GM12892 (cell line): ENCODE measurements around the gene GHR.

ENCODE experiments used
- DNase-seq: peaks from one replicate; pipeline ENCODE4 v3.0.0; 2011; ENCODE audit not compliant: insufficient read length
- FAIRE-seq: peaks from 2 replicates; lab custom pipeline; 2011; peaks lifted over from hg19 to GRCh38; lab: Jason Lieb, UNC
- POLR2A ChIP-seq: IDR thresholded peaks from 2 replicates; pipeline ENCODE4 v1.6.1; 2011; ENCODE audit warnings: low read depth, low read length, control low read depth
- POLR2AphosphoS5 ChIP-seq: IDR thresholded peaks from 2 replicates; pipeline ENCODE4 v1.6.1; 2011; ENCODE audit warnings: low read depth, low read length, control low read depth
- TAF1 ChIP-seq: IDR thresholded peaks from 2 replicates; pipeline ENCODE4 v1.6.1; 2011; ENCODE audit warnings: low read depth, mild to moderate bottlenecking, control low read depth, low read length, borderline replicate concordance

GHR gene

GRCh38 chr5:42740920-42741319 is 317.7 kb downstream of the GHR start:
- DNase-seq (no peak), FAIRE-seq (no peak)
- TF ChIP-seq TAF1 = no peak

GRCh38 chr5:42745426-42745825 is 322.2 kb downstream of the GHR start:
- FAIRE-seq (no peak), DNase-seq (no peak)
- no peak for TF ChIP-seq POLR2AphosphoS5
- no peak for TF ChIP-seq TAF1
- no peak for TF ChIP-seq POLR2A

GRCh38 chr5:42745856-42746255 is 322.6 kb downstream of the GHR start:
- no peak for TF ChIP-seq POLR2A
- TF ChIP-seq TAF1 = no peak
- TF ChIP-seq POLR2AphosphoS5 = no peak
- FAIRE-seq (no peak), DNase-seq (no peak)

- DNase-seq (no peak), FAIRE-seq (no peak)
- TF ChIP-seq POLR2A = no peak
- no peak for TF ChIP-seq TAF1
- no peak for TF ChIP-seq POLR2AphosphoS5
Measured at GRCh38 chr5:42749020-42749419, 325.8 kb downstream of the GHR start.

- FAIRE-seq = no peak
- no peak for TF ChIP-seq POLR2AphosphoS5
- no peak for TF ChIP-seq POLR2A
- no peak for TF ChIP-seq TAF1
- DNase-seq = no peak
Measured at GRCh38 chr5:42750507-42750906, 327.3 kb downstream of the GHR start.

GRCh38 chr5:42751044-42751443 is 327.8 kb downstream of the GHR start:
- DNase-seq (no peak), FAIRE-seq (no peak)
- TF ChIP-seq TAF1 = no peak
- no peak for TF ChIP-seq POLR2A
- no peak for TF ChIP-seq POLR2AphosphoS5

GRCh38 chr5:42753099-42753498 is 329.9 kb downstream of the GHR start:
- DNase-seq = no peak
- TF ChIP-seq POLR2A = no peak
- TF ChIP-seq POLR2AphosphoS5 = no peak
- no peak for TF ChIP-seq TAF1
- no peak for FAIRE-seq

- no peak for TF ChIP-seq POLR2AphosphoS5
- no peak for TF ChIP-seq TAF1
- TF ChIP-seq POLR2A = no peak; the same call in 1 of the 2 replicates
- DNase-seq (peak; percentile 27), FAIRE-seq (peak; percentile 76)
Measured at GRCh38 chr5:42756606-42757601, 333.7 kb downstream of the GHR start, which contains the start of gene CCDC152. CCDC152 (plus strand) TSS chr5:42756818; CDS start chr5:42759122, 2,304 bp downstream.

GRCh38 chr5:42759456-42759855 is 336.2 kb downstream of the GHR start:
- FAIRE-seq (no peak), DNase-seq (no peak)
- no peak for TF ChIP-seq POLR2A
- no peak for TF ChIP-seq POLR2AphosphoS5
- TF ChIP-seq TAF1 = no peak

- no peak for DNase-seq
- no peak for FAIRE-seq
Measured at GRCh38 chr5:42760426-42760825, 337.2 kb downstream of the GHR start.

GRCh38 chr5:42761791-42762190 is 338.6 kb downstream of the GHR start:
- no peak for TF ChIP-seq POLR2A
- TF ChIP-seq POLR2AphosphoS5 = no peak
- TF ChIP-seq TAF1 = no peak
- no peak for FAIRE-seq
- DNase-seq = no peak

More at GRCh38 chr5:42760426-42760825, 337.2 kb downstream of the GHR start:
- TF ChIP-seq TAF1 (no peak), POLR2AphosphoS5 (no peak), POLR2A (no peak)

- TF ChIP-seq POLR2A (no peak), TAF1 (no peak), POLR2AphosphoS5 (no peak)
- FAIRE-seq (peak; percentile 30), DNase-seq (no peak)
Measured at GRCh38 chr5:42767491-42768105, 344.4 kb downstream of the GHR start.
